SU-DHL-6 (cell line): ENCODE measurements around the gene SPINT3.

ENCODE experiments used
- H2AFZ ChIP-seq: fragments of 200-600 bp; sonication (generic); 2 replicates; pipeline ENCODE4 v1.6.1; 2014; ENCODE audit warnings: low read depth, mild to moderate bottlenecking, moderate library complexity, mixed read lengths, antibody characterized with exemption, low read length; ENCODE audit not compliant: severe bottlenecking
- H3F3A ChIP-seq: fragments of 200-600 bp; shearing (Covaris generic); 2 replicates; pipeline ENCODE4 v1.6.0; 2016; ENCODE audit warnings: antibody characterized with exemption, mild to moderate bottlenecking; ENCODE audit not compliant: insufficient read depth
- H3K27ac ChIP-seq: fragments of 200-600 bp; sonication (generic); 2 replicates; pipeline ENCODE4 v1.5.1; 2016; ENCODE audit warnings: low read depth, mild to moderate bottlenecking, low read length, moderate library complexity, mixed read lengths
- H3K27me3 ChIP-seq: fragments of 200-600 bp; sonication (generic), shearing (Covaris generic); 2 replicates; pipeline ENCODE4 v1.6.0; 2014; ENCODE audit warnings: mild to moderate bottlenecking, low read length
- H3K36me3 ChIP-seq: fragments of 200-600 bp; sonication (generic); 2 replicates; pipeline ENCODE4 v1.6.1; 2014; ENCODE audit warnings: mild to moderate bottlenecking, low read length, mixed read lengths
- H3K4me2 ChIP-seq: fragments of 300-600, 200-600 bp; shearing (Covaris generic), sonication (generic); 2 replicates; pipeline ENCODE4 v1.6.0; 2014; ENCODE audit warnings: low read length, low read depth, mild to moderate bottlenecking; ENCODE audit not compliant: poor library complexity, severe bottlenecking
- H3K4me3 ChIP-seq: fragments of 200-600 bp; sonication (generic); 2 replicates; pipeline ENCODE4 v1.5.1; 2014; ENCODE audit warnings: antibody characterized with exemption, low read length, mild to moderate bottlenecking, mixed read lengths; ENCODE audit not compliant: insufficient read depth, poor library complexity, severe bottlenecking
- H3K79me2 ChIP-seq: fragments of 200-600 bp; sonication (generic); 2 replicates; pipeline ENCODE4 v1.6.1; 2014; ENCODE audit warnings: mild to moderate bottlenecking, low read length, moderate library complexity; ENCODE audit not compliant: insufficient read depth
- H3K9ac ChIP-seq: fragments of 200-600 bp; sonication (generic); 2 replicates; pipeline ENCODE4 v1.7.0; 2014; ENCODE audit warnings: mild to moderate bottlenecking, low read length
- H3K9me2 ChIP-seq: fragments of 200-600 bp; sonication (generic); replicated peaks from 2 replicates; pipeline ENCODE4 v1.6.1; 2014; ENCODE audit warnings: low read length; ENCODE audit not compliant: insufficient read depth
- H3K9me3 ChIP-seq: fragments of 200-600 bp; sonication (generic); 2 replicates; pipeline ENCODE4 v1.6.1; 2014; ENCODE audit warnings: low read length, mixed read lengths; ENCODE audit not compliant: insufficient read depth
- H4K20me1 ChIP-seq: fragments of 200-600 bp; sonication (generic); 2 replicates; pipeline ENCODE4 v1.6.1; 2014; ENCODE audit warnings: low read depth, mild to moderate bottlenecking, antibody characterized with exemption, low read length, moderate library complexity, mixed read lengths
- CTCF ChIP-seq: fragments of 200-600 bp; sonication (generic); IDR thresholded peaks from one replicate; pipeline ENCODE4 v1.5.1; 2017; ENCODE audit warnings: antibody characterized with exemption, mild to moderate bottlenecking, low read length, moderate library complexity; ENCODE audit not compliant: insufficient read depth, poor library complexity, severe bottlenecking
- EZH2phosphoT487 ChIP-seq: fragments of 200-600 bp; sonication (generic), shearing (Covaris generic); conservative IDR thresholded peaks from 2 replicates; pipeline ENCODE4 v1.6.1; 2018; ENCODE audit warnings: mild to moderate bottlenecking, antibody characterized with exemption, low read length, moderate library complexity, mixed read lengths

SPINT3 gene

GRCh38 chr20:45470937-45471336 is 44.5 kb downstream of the SPINT3 start:
- Histone ChIP-seq H3K4me2 (no peak overlapping the region), H3K9me3 (no peaks in the 10 kb centered on the region), H3K79me2 (no peaks in the 10 kb centered on the region), H3K36me3 (no peaks in the 10 kb centered on the region), H3K4me3 (no peak overlapping the region), H3K27ac (no peak overlapping the region), H4K20me1 (no peaks in the 10 kb centered on the region), H3K27me3 (no peaks in the 10 kb centered on the region), H3F3A (no peaks in the 10 kb centered on the region), H2AFZ (no peak overlapping the region), H3K9ac (no peak overlapping the region), H3K9me2 (no peaks in the 10 kb centered on the region)
- no peak for TF ChIP-seq CTCF
- TF ChIP-seq EZH2phosphoT487: no peak

- Histone ChIP-seq H2AFZ (no peak overlapping the region), H3K4me2 (peak overlapping the region; percentile 7), H4K20me1 (no peaks in the 10 kb centered on the region), H3K36me3 (no peaks in the 10 kb centered on the region), H3K4me3 (no peak overlapping the region), H3K79me2 (no peaks in the 10 kb centered on the region), H3K9me2 (no peaks in the 10 kb centered on the region), H3F3A (no peaks in the 10 kb centered on the region), H3K27ac (no peak overlapping the region), H3K9me3 (no peaks in the 10 kb centered on the region), H3K27me3 (no peaks in the 10 kb centered on the region), H3K9ac (no peak overlapping the region)
- TF ChIP-seq CTCF (no peak), EZH2phosphoT487 (no peak)
Observed at GRCh38 chr20:45470262-45470931, 45.0 kb downstream of the SPINT3 start.

GRCh38 chr20:45469336-45470261 is 45.8 kb downstream of the SPINT3 start, which contains the start of gene WFDC2:
Gene WFDC2, plus strand, starts transcription at chr20:45469753. Its CDS starts 29 bp downstream, at chr20:45469782.
- no peaks in the 10 kb centered on the region for H3K9me3 ChIP-seq
- H3K79me2 ChIP-seq: no peaks in the 10 kb centered on the region
- no peak within 1 kb of the TSS for H3K27ac ChIP-seq
- H3K27me3 ChIP-seq: no peaks in the 10 kb centered on the region
- TF ChIP-seq EZH2phosphoT487 (no peak), CTCF (no peak)
- H3K9me2 ChIP-seq: no peaks in the 10 kb centered on the region
- no peaks in the 10 kb centered on the region for H4K20me1 ChIP-seq
- H3K4me2 ChIP-seq: peak within 1 kb of the TSS; percentile 7
- no peak within 1 kb of the TSS for H3K4me3 ChIP-seq
- no peak within 1 kb of the TSS for H2AFZ ChIP-seq
- no peaks in the 10 kb centered on the region for H3F3A ChIP-seq
- no peaks in the 10 kb centered on the region for H3K36me3 ChIP-seq
- H3K9ac ChIP-seq: no peak within 1 kb of the TSS
